ENCODE data around the gene MYH15.

GRCh38 chr3:108447096-108447847, 63.1 kb downstream of the MYH15 start:
- TF ChIP-seq POLR2AphosphoS5 (IDR thresholded peaks at IDR 0.05; ENCODE audit: borderline replicate concordance, low read depth, low read length) (no peak), EZH2 (IDR thresholded peaks at IDR 0.05) (no peak)

Measured in SK-N-MC (cell line).